HG03045 (cell line): ENCODE data around the gene SURF1.

ENCODE experiments used
- ATAC-seq: cut with Tn5 transposase; IDR thresholded peaks from one replicate; pipeline ENCODE4 v1.9.1; 2021; ENCODE audit warnings: mild to moderate bottlenecking, moderate library complexity; ENCODE audit not compliant: unreplicated experiment

SURF1 gene

GRCh38 chr9:133366435-133366834, 10.1 kb upstream of the SURF1 start:
- ATAC-seq = no peak

- no peak for ATAC-seq
Observed at GRCh38 chr9:133362359-133363044, 6.2 kb upstream of the SURF1 start.

- ATAC-seq = no peak
Observed at GRCh38 chr9:133361507-133362092, 5.3 kb upstream of the SURF1 start.

- no peak for ATAC-seq
Observed at GRCh38 chr9:133360400-133361393, 4.4 kb upstream of the SURF1 start.

GRCh38 chr9:133359399-133360175, 3.3 kb upstream of the SURF1 start:
- ATAC-seq = no peak

GRCh38 chr9:133357656-133358055, 1.4 kb upstream of the SURF1 start:
- no peak for ATAC-seq

GRCh38 chr9:133355881-133356357, 368 bp downstream of the SURF1 start:
- peak; percentile 32 for ATAC-seq

- ATAC-seq = no peak
Observed at GRCh38 chr9:133354766-133355165, 1.5 kb downstream of the SURF1 start.

GRCh38 chr9:133353548-133353947, 2.7 kb downstream of the SURF1 start:
- no peak for ATAC-seq

GRCh38 chr9:133352635-133353340, 3.5 kb downstream of the SURF1 start:
- ATAC-seq = no peak

GRCh38 chr9:133351908-133352634, 4.2 kb downstream of the SURF1 start:
- ATAC-seq = no peak

GRCh38 chr9:133351526-133351907, 4.8 kb downstream of the SURF1 start:
- ATAC-seq = no peak

GRCh38 chr9:133349965-133350616, 6.2 kb downstream of the SURF1 start:
- no peak for ATAC-seq

GRCh38 chr9:133348718-133349573, 7.3 kb downstream of the SURF1 start:
- no peak for ATAC-seq

- peak; percentile 66 for ATAC-seq
Observed at GRCh38 chr9:133347985-133348717, 8.1 kb downstream of the SURF1 start, which contains the start of the genes MED22 and RPL7A. TSS of gene MED22 (minus strand) at chr9:133348131. CDS start at chr9:133346662, 1,469 bp downstream. TSS of gene RPL7A (plus strand) at chr9:133348218. CDS start at chr9:133348244, 26 bp downstream.

GRCh38 chr9:133347515-133347984, 8.7 kb downstream of the SURF1 start:
- ATAC-seq = peak; percentile 20
